Tibial nerve (tissue), 4 donors: ENCODE measurements around the gene MED19.

Experiments
- CTCF ChIP-seq, 5 experiments: fragments of 200-600 bp in 3 of 5; fragments of 450-650 bp in 2 of 5; sonication (generic) in 3 of 5; IDR thresholded peaks; one replicate each; pipeline ENCODE4 v1.5.1; 2016 to 2019; ENCODE audit warnings: antibody characterized with exemption in 5 of 5, mild to moderate bottlenecking in 3 of 5, moderate library complexity in 2 of 5
- EP300 ChIP-seq, 2 donors: sonication (generic); formaldehyde crosslinking; IDR thresholded peaks; one replicate each; pipeline ENCODE4 v1.6.1; 2017; ENCODE audit warnings: antibody characterized with exemption in 2 of 2, mild to moderate bottlenecking in 1 of 2
- POLR2A ChIP-seq, 2 donors: fragments of 450-650 bp; IDR thresholded peaks; one replicate each; pipeline ENCODE4 v1.6.1; 2017; ENCODE audit warnings: antibody characterized with exemption in 2 of 2, mild to moderate bottlenecking in 2 of 2, moderate library complexity in 2 of 2

- TF ChIP-seq POLR2A (IDR thresholded peaks at IDR 0.05) (no peak), CTCF (IDR thresholded peaks at IDR 0.05) (no peak), EP300 (IDR thresholded peaks at IDR 0.05) (peak; percentile 60 to 88)
Observed at GRCh38 chr11:57667117-57667735, 44.8 kb downstream of the MED19 start.
